Heart left ventricle (tissue), 16 donors: ENCODE results near the gene ITGB3BP. TPM values are rescaled to one million over a fixed set of nuclear protein-coding genes. Genes with fewer than 3 reads are reported as not detected.

Experiments
- ATAC-seq, 4 donors: fragments of 200-7000 bp; cut with Tn5 transposase; one replicate each; pipeline ENCODE4 v1.9.1; 2020 to 2022; ENCODE audit warnings: moderate library complexity in 4 of 4, mild to moderate bottlenecking in 3 of 4, moderate number of reproducible peaks in 1 of 4
- DNase-seq, 5 donors: peaks; one replicate each; pipeline ENCODE4 v3.0.0-alpha.2; 2020
- H3K27ac ChIP-seq, 12 donors: fragments of 200-600 bp; sonication (generic) in 4 of 12; one replicate each; pipeline versions ENCODE4 v1.5.0 to v1.8.0; 2016 to 2022; ENCODE audit warnings: mild to moderate bottlenecking in 2 of 12
- H3K27me3 ChIP-seq, 9 donors: fragments of 200-600 bp; sonication (generic) in 2 of 9; one replicate each; pipeline versions ENCODE4 v1.5.1 to v1.8.0; 2016 to 2022; ENCODE audit warnings: mild to moderate bottlenecking in 3 of 9
- H3K36me3 ChIP-seq, 9 donors: fragments of 200-600 bp; sonication (generic) in 2 of 9; one replicate each; pipeline versions ENCODE4 v1.5.0 to v1.8.0; 2018 to 2022; ENCODE audit warnings: mild to moderate bottlenecking in 2 of 9
- H3K4me1 ChIP-seq, 12 donors: fragments of 200-600 bp; sonication (generic) in 4 of 12; one replicate each; pipeline versions ENCODE4 v1.5.0 to v1.8.0; 2016 to 2022; ENCODE audit warnings: mild to moderate bottlenecking in 3 of 12
- H3K4me3 ChIP-seq, 12 donors: fragments of 200-600 bp; sonication (generic) in 4 of 12; one replicate each; pipeline versions ENCODE4 v1.5.0 to v1.8.0; 2017 to 2022; ENCODE audit warnings: mild to moderate bottlenecking in 9 of 12, moderate library complexity in 4 of 12
- H3K9me3 ChIP-seq, 12 donors: fragments of 200-600 bp; sonication (generic) in 4 of 12; one replicate each; pipeline versions ENCODE4 v1.5.0 to v1.8.0; 2016 to 2022; ENCODE audit warnings: mild to moderate bottlenecking in 1 of 12
- POLR2A ChIP-seq, 2 donors: fragments of 450-650 bp; IDR thresholded peaks; one replicate each; pipeline ENCODE4 v1.6.1; 2017; ENCODE audit warnings: antibody characterized with exemption in 2 of 2, mild to moderate bottlenecking in 2 of 2, moderate library complexity in 2 of 2
- WGBS, 4 donors: extraction: QIAGEN DNeasy Blood & Tissue Kit in 2 of 4; methylation state at CpG; one replicate each; pipeline versions ENCODE4 v1.1.5 to v1.1.7; 2013 to 2018; 5-methylcytosine and 5-hydroxymethylcytosine counted together
- intact Hi-C, 10 donors: fragments of 100-400 bp; cut with DNase I; formaldehyde crosslinking; loops; one replicate each; pipeline versions ENCODE4 v1.11.1 to v1.14.2; 2022
- polyA plus RNA-seq, 2 donors: library from polyadenylated mRNA; stranded (reverse); fragments of 200-250 nt; gene quantifications; one replicate each; pipeline ENCODE4 v1.2.3, GENCODE V29; 2013
- total RNA-seq, 9 donors: library from RNA; depleted of rRNA in 2 of 9; stranded (reverse); fragments of >200 nt in 2 of 9; fragmentation: NEBNext Ultra II Directional in 3 of 9; extraction: Animal tissue kit (Norgen Biotek cat#: 25700) in 3 of 9; gene quantifications; one replicate each; pipeline versions ENCODE4 v1.1.0 to v1.2.4, GENCODE V29; 2016 to 2023
- TF ChIP-seq, protein P1 (sequence below), 12 donors: fragments of 200-600 bp; sonication (generic) in 4 of 12; IDR thresholded peaks; one replicate each; pipeline versions ENCODE4 v1.5.0 to v1.8.0; 2018 to 2022; ENCODE audit warnings: antibody characterized with exemption in 12 of 12, mild to moderate bottlenecking in 5 of 12
- donor health status: ischemic (EF 13 %, LVEDD 7.1; RV severe dilation, severe dysfunction).
- donor health status: healthy with polysubstance abuse.
- donor health status: DM: no; HTN: yes; CAD: no.
- donor health status: DM: no; HTN: no; CAD: no.
- donor health status: ischemic (EF 25% LVEDD 6.9; RV normal size, moderate dysfunction).
- donor health status: ischemic (EF 25% LVEDD 5.7; RV mildly dilated, moderate dysfunction).
- donor health status: healthy.
- donor health status: DM: yes; HTN: yes; CAD: no.
- donor health status: ischemic (EF 35%, LVEDD 5.7; RV mildly dilated, moderate dysfunction).
- donor health status: nonischemic (EF 11% LVEDD 7.7; RV severe dilation, severe dysfunction).
- donor health status: DM: yes; HTN: yes; CAD: no.
- donor health status: PGD.
- donor health status: ischemic (EF 29% LVEDD 5.4; RV normal size, mild dysfunction).
- donor health status: nonischemic (EF 23%, LVEDD 6.1; RV moderate dilation, normal function).

The ITGB3BP gene
- total and polyA plus RNA-seq, 11 donors: 2.0 to 17.2 (median 6.4) TPM

DNA sequence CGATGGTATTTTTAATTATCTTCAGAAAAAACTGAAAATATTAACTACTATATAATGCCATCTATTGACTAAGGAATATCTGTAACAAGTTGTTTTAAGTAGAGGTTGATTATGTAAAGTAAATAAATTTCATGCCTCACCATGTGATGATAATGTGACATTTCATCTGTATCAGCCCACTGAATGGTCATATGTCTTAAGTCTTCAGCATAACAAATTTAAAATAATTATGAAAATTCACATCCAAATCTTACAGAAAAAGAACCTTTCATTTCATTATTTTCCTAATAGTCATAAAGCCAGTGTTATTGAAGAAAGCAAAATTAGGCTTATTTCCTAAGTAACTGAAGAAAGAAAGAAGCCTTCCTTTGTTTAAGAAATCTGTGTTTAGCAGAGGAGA, 72.6 kb downstream of the ITGB3BP start:
- TF ChIP-seq, protein P1, sequence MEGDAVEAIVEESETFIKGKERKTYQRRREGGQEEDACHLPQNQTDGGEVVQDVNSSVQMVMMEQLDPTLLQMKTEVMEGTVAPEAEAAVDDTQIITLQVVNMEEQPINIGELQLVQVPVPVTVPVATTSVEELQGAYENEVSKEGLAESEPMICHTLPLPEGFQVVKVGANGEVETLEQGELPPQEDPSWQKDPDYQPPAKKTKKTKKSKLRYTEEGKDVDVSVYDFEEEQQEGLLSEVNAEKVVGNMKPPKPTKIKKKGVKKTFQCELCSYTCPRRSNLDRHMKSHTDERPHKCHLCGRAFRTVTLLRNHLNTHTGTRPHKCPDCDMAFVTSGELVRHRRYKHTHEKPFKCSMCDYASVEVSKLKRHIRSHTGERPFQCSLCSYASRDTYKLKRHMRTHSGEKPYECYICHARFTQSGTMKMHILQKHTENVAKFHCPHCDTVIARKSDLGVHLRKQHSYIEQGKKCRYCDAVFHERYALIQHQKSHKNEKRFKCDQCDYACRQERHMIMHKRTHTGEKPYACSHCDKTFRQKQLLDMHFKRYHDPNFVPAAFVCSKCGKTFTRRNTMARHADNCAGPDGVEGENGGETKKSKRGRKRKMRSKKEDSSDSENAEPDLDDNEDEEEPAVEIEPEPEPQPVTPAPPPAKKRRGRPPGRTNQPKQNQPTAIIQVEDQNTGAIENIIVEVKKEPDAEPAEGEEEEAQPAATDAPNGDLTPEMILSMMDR (IDR thresholded peaks at IDR 0.05): no peak
- no peak for TF ChIP-seq POLR2A (IDR thresholded peaks at IDR 0.05)
- H3K27me3 ChIP-seq: no peaks in the 10 kb centered on the region

GRCh38 chr1:63448731-63449246, 74.2 kb downstream of the ITGB3BP start:
- TF ChIP-seq, protein P1 (IDR thresholded peaks at IDR 0.05): no peak
- no peak for TF ChIP-seq POLR2A (IDR thresholded peaks at IDR 0.05)
- H3K36me3 ChIP-seq: peaks cover 0 to 3% (median 0%) of the 10 kb centered on the region in 9 donors
- no peak for ATAC-seq
- no peaks in the 10 kb centered on the region for H3K9me3 ChIP-seq
- WGBS, 4 donors: 88 to 92% (median 90%) methylated on average over 3 of the region's 3 CpGs
- intact Hi-C loops: loop anchor here in 3 of 10 donors (10.0 kb wide), 2 partner anchors 474 to 604 kb away; no protein-coding TSS in a partner anchor
- no peak overlapping the region for H3K4me3 ChIP-seq
- no peaks in the 10 kb centered on the region for H3K4me1 ChIP-seq
- H3K27ac ChIP-seq: no peak overlapping the region
- H3K27me3 ChIP-seq: no peaks in the 10 kb centered on the region
- DNase-seq: no peak

More for the DNA sequence above, 72.6 kb downstream of the ITGB3BP start:
- Histone ChIP-seq H3K4me1 (no peaks in the 10 kb centered on the region), H3K9me3 (no peaks in the 10 kb centered on the region), H3K36me3 (peaks cover 0 to 3% (median 0%) of the 10 kb centered on the region in 9 donors), H3K27ac (no peak overlapping the region), H3K4me3 (no peak overlapping the region)
- 89 to 95% (median 93%) methylated on average over 1 of the region's 1 CpG for WGBS, 4 donors
- DNase-seq: no peak
- ATAC-seq: no peak
- intact Hi-C loops: no loop called here

DNA sequence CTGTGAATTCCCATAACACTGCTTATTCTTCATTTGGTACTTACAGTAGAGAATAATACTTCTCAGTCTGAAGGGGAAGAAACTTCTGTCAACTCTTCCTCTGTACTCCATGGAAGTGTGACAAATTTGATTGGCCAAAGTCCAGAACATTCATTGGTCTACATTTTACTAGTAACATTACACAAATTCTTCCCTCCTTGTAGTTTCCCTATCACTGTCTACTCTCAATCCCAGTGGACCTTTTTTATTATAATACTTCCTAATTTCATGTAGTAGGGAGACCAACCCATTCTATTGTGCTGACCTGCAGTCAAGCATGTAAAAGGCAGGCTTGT, 80.9 kb downstream of the ITGB3BP start:
- Histone ChIP-seq H3K4me3 (no peak overlapping the region), H3K9me3 (no peaks in the 10 kb centered on the region), H3K27me3 (no peaks in the 10 kb centered on the region), H3K4me1 (no peaks in the 10 kb centered on the region), H3K36me3 (peaks cover 0 to 15% (median 0%) of the 10 kb centered on the region in 9 donors), H3K27ac (no peak overlapping the region)
- ATAC-seq (no peak), DNase-seq (no peak)
- TF ChIP-seq POLR2A (IDR thresholded peaks at IDR 0.05): no peak
- intact Hi-C loops: loop anchor here in 5 of 10 donors (5.0 to 10.0 kb wide), 5 partner anchors 115 to 605 kb away; no protein-coding TSS in a partner anchor

DNA sequence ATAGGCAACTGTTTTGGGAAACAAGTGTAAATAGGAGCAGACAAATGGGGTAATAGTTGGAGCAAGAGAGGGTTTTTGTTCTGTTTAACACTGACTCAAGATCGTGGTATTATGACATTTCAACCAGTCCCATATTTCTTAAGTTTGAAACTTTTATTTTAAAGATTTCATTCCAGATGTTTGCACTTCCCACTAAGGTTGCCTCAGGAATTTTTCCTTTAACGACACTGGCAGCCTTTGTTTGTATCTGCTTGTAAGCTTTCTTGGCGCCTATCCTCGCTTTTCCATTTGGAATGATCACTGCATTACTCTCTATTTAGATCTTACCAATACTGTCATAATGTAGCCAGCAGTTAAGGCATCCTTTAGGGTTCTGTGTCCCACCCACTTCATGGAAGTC, 87.9 kb downstream of the ITGB3BP start:
- no peak for ATAC-seq
- intact Hi-C loops: no loop called here
- no peaks in the 10 kb centered on the region for H3K27me3 ChIP-seq

More for the DNA sequence above, 87.9 kb downstream of the ITGB3BP start:
- Histone ChIP-seq H3K27ac (no peak overlapping the region), H3K4me1 (no peaks in the 10 kb centered on the region), H3K9me3 (peaks cover 0 to 14% (median 7%) of the 10 kb centered on the region in 12 donors), H3K36me3 (peaks cover 0 to 28% (median 3%) of the 10 kb centered on the region in 9 donors), H3K4me3 (no peak overlapping the region)
- WGBS, 4 donors: 85 to 88% (median 86%) methylated on average over 4 of the region's 4 CpGs
- no peak for DNase-seq
- TF ChIP-seq POLR2A (IDR thresholded peaks at IDR 0.05): no peak
- TF ChIP-seq, protein P1 (IDR thresholded peaks at IDR 0.05): no peak
